Neutrophil (primary cell): ENCODE data around the gene CUEDC2.

Source experiments
- H3K27ac ChIP-seq: fragments of 200-600 bp; sonication (generic); 2 replicates; pipeline ENCODE4 v1.5.1; 2016; ENCODE audit warnings: mild to moderate bottlenecking, moderate library complexity
- H3K27me3 ChIP-seq: fragments of 200-600 bp; sonication (generic); 2 replicates; pipeline ENCODE4 v1.6.0; 2016; ENCODE audit warnings: mild to moderate bottlenecking
- H3K36me3 ChIP-seq: fragments of 200-600 bp; sonication (generic); 2 replicates; pipeline ENCODE4 v1.5.1; 2017
- H3K4me1 ChIP-seq, 2 experiments: fragments of 200-600 bp in 1 of 2; sonication (generic) in 1 of 2; 1 replicate in 1 of 2; 2 replicates in 1 of 2; pipeline versions ENCODE4 v1.5.1 to v1.6.1; 2013 to 2016; ENCODE audit warnings: low read depth in 1 of 2, low read length in 1 of 2, mild to moderate bottlenecking in 1 of 2, moderate library complexity in 1 of 2; ENCODE audit not compliant: control insufficient read depth in 1 of 2, insufficient read depth in 1 of 2
- H3K4me3 ChIP-seq, 2 experiments: fragments of 200-600 bp in 1 of 2; sonication (generic) in 1 of 2; 1 replicate in 1 of 2; 2 replicates in 1 of 2; pipeline ENCODE4 v1.5.1; 2013 to 2016; ENCODE audit warnings: low read depth in 1 of 2, low read length in 1 of 2, mild to moderate bottlenecking in 1 of 2, moderate library complexity in 1 of 2
- H3K9me3 ChIP-seq: fragments of 200-600 bp; sonication (generic); 2 replicates; pipeline ENCODE4 v1.5.1; 2016
- CTCF ChIP-seq: fragments of 200-600 bp; sonication (generic); IDR thresholded peaks from 2 replicates; pipeline ENCODE4 v1.5.1; 2016; ENCODE audit warnings: antibody characterized with exemption

Gene CUEDC2

GRCh38 chr10:102392306-102392705 is 40.1 kb downstream of the CUEDC2 start:
- Histone ChIP-seq H3K36me3 (peaks cover 12% of the 10 kb centered on the region), H3K4me1 (peaks cover 19 to 25% of the 10 kb centered on the region in 2 experiments), H3K4me3 (no peak overlapping the region), H3K27me3 (peaks cover 37% of the 10 kb centered on the region), H3K9me3 (no peaks in the 10 kb centered on the region), H3K27ac (no peak overlapping the region)
- no peak for TF ChIP-seq CTCF

GRCh38 chr10:102389894-102390293 is 42.5 kb downstream of the CUEDC2 start:
- TF ChIP-seq CTCF: no peak
- Histone ChIP-seq H3K9me3 (no peaks in the 10 kb centered on the region), H3K4me1 (peaks cover 7 to 12% of the 10 kb centered on the region in 2 experiments), H3K36me3 (no peaks in the 10 kb centered on the region), H3K27ac (no peak overlapping the region), H3K4me3 (no peak overlapping the region), H3K27me3 (peaks cover 37% of the 10 kb centered on the region)

GRCh38 chr10:102384606-102385429 is 47.6 kb downstream of the CUEDC2 start:
- H3K4me3 ChIP-seq: no peak overlapping the region
- H3K9me3 ChIP-seq: no peaks in the 10 kb centered on the region
- peaks cover 41% of the 10 kb centered on the region for H3K36me3 ChIP-seq
- H3K27me3 ChIP-seq: peaks cover 9% of the 10 kb centered on the region
- no peak overlapping the region for H3K27ac ChIP-seq
- no peaks in the 10 kb centered on the region for H3K4me1 ChIP-seq
- no peak for TF ChIP-seq CTCF

GRCh38 chr10:102384053-102384452 is 48.3 kb downstream of the CUEDC2 start:
- peaks cover 49% of the 10 kb centered on the region for H3K36me3 ChIP-seq
- no peak overlapping the region for H3K27ac ChIP-seq
- no peaks in the 10 kb centered on the region for H3K9me3 ChIP-seq
- TF ChIP-seq CTCF: no peak
- no peaks in the 10 kb centered on the region for H3K4me1 ChIP-seq
- H3K27me3 ChIP-seq: peaks cover 3% of the 10 kb centered on the region
- no peak overlapping the region for H3K4me3 ChIP-seq

- Histone ChIP-seq H3K4me1 (no peaks in the 10 kb centered on the region), H3K27me3 (no peaks in the 10 kb centered on the region), H3K27ac (no peak overlapping the region), H3K4me3 (no peak overlapping the region), H3K9me3 (no peaks in the 10 kb centered on the region), H3K36me3 (peaks cover 60% of the 10 kb centered on the region)
- TF ChIP-seq CTCF: no peak
Measured at GRCh38 chr10:102382871-102383270, 49.5 kb downstream of the CUEDC2 start.
